ENCODE measurements around the gene TRAPPC8.

GRCh38 chr18:31792580-31792911, 150.4 kb downstream of the TRAPPC8 start:
- no peak for TF ChIP-seq CTCF (conservative IDR thresholded peaks at IDR 0.05)
- no peak for TF ChIP-seq ZFX (IDR thresholded peaks at IDR 0.05)
